Measurements from ENCODE around the gene PHLDB3. TPM values are rescaled to one million over a fixed set of nuclear protein-coding genes. Genes with fewer than 3 reads are reported as not detected.

The PHLDB3 gene
- total RNA-seq, 4 donors from 2014 or later = 10.2 to 28.7 (median 16.5) TPM

GRCh38 chr19:43465468-43466120 is 39.0 kb downstream of the PHLDB3 start, which contains the start of gene LYPD3:
TSS of gene LYPD3 (minus strand) at chr19:43465608. CDS start at chr19:43465571, 37 bp downstream.
- TF ChIP-seq POLR2A (IDR thresholded peaks at IDR 0.05) = no peak
- TF ChIP-seq CTCF (IDR thresholded peaks at IDR 0.05) = no peak
- no peak for TF ChIP-seq EP300 (IDR thresholded peaks at IDR 0.05; ENCODE audit: low read depth)
- no peak for TF ChIP-seq POLR2AphosphoS5 (IDR thresholded peaks at IDR 0.05)
- H3K9me3 ChIP-seq = no peaks in the 10 kb centered on the region
- H3K27ac ChIP-seq = peak within 1 kb of the TSS; percentile 80 to 88 (median 86)
- peaks cover 3 to 37% (median 12%) of the 10 kb centered on the region in 4 donors for H3K4me1 ChIP-seq
- H3K4me3 ChIP-seq = peak within 1 kb of the TSS in 2 of 4 donors; percentile 57 to 64
- in situ Hi-C loops (cut with MboI; ENCODE audit: low pct_ligation_motif_present in 1 of 4, low pct_unique_long_range_greater_than_20kb in 1 of 4, low sequenced_read_pairs in 3 of 4) (no loop called here), intact Hi-C loops (cut with DNase I; ENCODE audit: low total_unique reads) (no loop called here)
- no peaks in the 10 kb centered on the region for H3K27me3 ChIP-seq
- DNase-seq = peak; percentile 64
- WGBS, 2 donors (ENCODE audit: low coverage in 1 of 2) = 0 to 39% methylated on average over 1 to 24 of the region's 24 CpGs
- H3K36me3 ChIP-seq = no peaks in the 10 kb centered on the region

- intact Hi-C loops (cut with DNase I; ENCODE audit: low total_unique reads) = no loop called here
- TF ChIP-seq POLR2A (IDR thresholded peaks at IDR 0.05) (no peak), POLR2AphosphoS5 (IDR thresholded peaks at IDR 0.05) (no peak), EP300 (IDR thresholded peaks at IDR 0.05; ENCODE audit: low read depth) (no peak), CTCF (IDR thresholded peaks at IDR 0.05) (no peak)
These were observed 40.3 kb downstream of the PHLDB3 start for GRCh38 chr19:43464134-43464775.

GRCh38 chr19:43463381-43464133 is 41.0 kb downstream of the PHLDB3 start:
- intact Hi-C loops (cut with DNase I; ENCODE audit: low total_unique reads) = no loop called here
- Histone ChIP-seq H3K4me1 (peaks cover 3 to 36% (median 12%) of the 10 kb centered on the region in 4 donors), H3K36me3 (no peaks in the 10 kb centered on the region), H3K27ac (peak overlapping the region; percentile 80 to 88 (median 86)), H3K4me3 (peak overlapping the region; percentile 30 to 64 (median 50)), H3K9me3 (no peaks in the 10 kb centered on the region), H3K27me3 (no peaks in the 10 kb centered on the region)
- 0% methylated on average over 39 of the region's 57 CpGs; no CpG with 5 or more reads in 1 of the 2 donors for WGBS, 2 donors (ENCODE audit: low coverage in 1 of 2)
- DNase-seq = peak; percentile 99
- in situ Hi-C loops (cut with MboI; ENCODE audit: low pct_ligation_motif_present in 1 of 4, low pct_unique_long_range_greater_than_20kb in 1 of 4, low sequenced_read_pairs in 3 of 4) = no loop called here
- peak in 2 of 3 donors; percentile 18 to 22 for TF ChIP-seq POLR2AphosphoS5 (IDR thresholded peaks at IDR 0.05)
- no peak for TF ChIP-seq CTCF (IDR thresholded peaks at IDR 0.05)
- TF ChIP-seq POLR2A (IDR thresholded peaks at IDR 0.05) = peak; percentile 38

More at GRCh38 chr19:43464134-43464775, 40.3 kb downstream of the PHLDB3 start:
- 19% methylated on average over 24 of the region's 33 CpGs; no CpG with 5 or more reads in 1 of the 2 donors for WGBS, 2 donors (ENCODE audit: low coverage in 1 of 2)
- Histone ChIP-seq H3K9me3 (no peaks in the 10 kb centered on the region), H3K36me3 (no peaks in the 10 kb centered on the region), H3K4me3 (peak overlapping the region; percentile 30 to 64 (median 50)), H3K27ac (peak overlapping the region; percentile 80 to 88 (median 86)), H3K4me1 (peaks cover 3 to 37% (median 12%) of the 10 kb centered on the region in 4 donors), H3K27me3 (no peaks in the 10 kb centered on the region)
- DNase-seq = peak; percentile 81
- in situ Hi-C loops (cut with MboI; ENCODE audit: low pct_ligation_motif_present in 1 of 4, low pct_unique_long_range_greater_than_20kb in 1 of 4, low sequenced_read_pairs in 3 of 4) = no loop called here
